Activated CD8-positive, alpha-beta T cell treated with anti-CD3 and anti-CD28 coated beads for 36 hours (primary cell): ENCODE results near the gene KIF6. TPM values are rescaled to one million over a fixed set of nuclear protein-coding genes. Genes with fewer than 3 reads are reported as not detected.

Experiments used
- ATAC-seq: fragments of 200-7000 bp; cut with Tn5 transposase; one replicate; pipeline ENCODE4 v1.10.0; 2021; ENCODE audit warnings: mild to moderate bottlenecking, moderate library complexity
- CTCF ChIA-PET: fragments of 350-600 bp; sonication (Branson Sonifier 250); formaldehyde crosslinking; loops from one replicate; lab custom pipeline; 2021; ENCODE audit warnings: antibody characterized with exemption; lab: Charles Lee
- POLR2A ChIA-PET: fragments of 350-600 bp; sonication (Branson Sonifier 250); formaldehyde crosslinking; loops from one replicate; lab custom pipeline; 2021; ENCODE audit warnings: antibody characterized with exemption; lab: Charles Lee
- DNase-seq: peaks from one replicate; pipeline ENCODE4 v3.0.0-alpha.2; 2020
- H3K27ac Mint-ChIP-seq: one replicate; pipeline ENCODE4 v1.8.0; 2021; ENCODE audit warnings: mild to moderate bottlenecking, mixed read lengths
- H3K27me3 Mint-ChIP-seq: one replicate; pipeline ENCODE4 v1.8.0; 2021; ENCODE audit warnings: mixed read lengths
- H3K36me3 Mint-ChIP-seq: one replicate; pipeline ENCODE4 v1.8.0; 2021; ENCODE audit warnings: low read depth, mixed read lengths
- H3K4me1 Mint-ChIP-seq: one replicate; pipeline ENCODE4 v1.8.0; 2021; ENCODE audit warnings: low read depth, mixed read lengths
- H3K4me3 Mint-ChIP-seq: one replicate; pipeline ENCODE4 v1.8.0; 2021; ENCODE audit warnings: mild to moderate bottlenecking, moderate library complexity, mixed read lengths
- H3K9me3 Mint-ChIP-seq: one replicate; pipeline ENCODE4 v1.8.0; 2021; ENCODE audit warnings: mixed read lengths
- CTCF ChIP-seq: fragments of 200-600 bp; IDR thresholded peaks from one replicate; pipeline ENCODE4 v1.8.0; 2022; ENCODE audit warnings: antibody characterized with exemption, mild to moderate bottlenecking
- intact Hi-C: fragments of 100-400 bp; cut with micrococcal nuclease; formaldehyde crosslinking; loops from one replicate; pipeline ENCODE4 v1.10.0; 2022
- total RNA-seq, 2 experiments: library from RNA; stranded (reverse); gene quantifications; one replicate each; pipeline ENCODE4 v1.2.3, GENCODE V29; 2021

KIF6 gene
- total RNA-seq, 2 experiments from 2014 or later, result 0.13 to 0.14 TPM

DNA sequence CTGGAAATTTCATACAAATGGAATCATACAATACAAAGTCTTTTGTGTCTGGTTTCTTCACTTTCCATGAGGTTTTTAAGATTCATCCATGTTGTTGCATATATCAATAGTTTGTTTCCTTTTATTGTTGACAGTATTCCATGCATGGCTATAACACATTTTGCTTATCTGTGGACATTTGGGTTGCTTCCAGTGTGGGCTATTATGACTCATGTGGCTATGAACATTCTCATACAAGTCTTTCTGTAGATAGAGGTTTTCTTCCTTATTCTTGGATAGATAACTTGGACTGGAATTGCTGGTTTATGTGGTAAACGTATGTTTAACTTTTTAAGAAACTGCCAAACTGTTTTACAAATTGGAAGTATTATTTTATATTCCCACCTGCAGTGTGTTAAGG, 30.0 kb upstream of the KIF6 start:
- Mint-ChIP-seq H3K4me1 (no peaks in the 10 kb centered on the region), H3K9me3 (no peaks in the 10 kb centered on the region), H3K4me3 (no peak overlapping the region), H3K27me3 (peaks cover 8% of the 10 kb centered on the region), H3K27ac (no peak overlapping the region), H3K36me3 (no peaks in the 10 kb centered on the region)
- ChIA-PET POLR2A (no interaction called here), CTCF (interaction anchor here (0.6 kb wide), 1 partner anchor 252 kb away, joined by 3 read pairs; no protein-coding TSS in a partner anchor)
- DNase-seq, result no peak
- ATAC-seq, result no peak
- TF ChIP-seq CTCF, result no peak
- intact Hi-C loops, result no loop called here

GRCh38 chr6:39754514-39755115, 29.4 kb upstream of the KIF6 start:
- CTCF ChIA-PET, result interaction anchor here (0.6 kb wide), 1 partner anchor 252 kb away, joined by 3 read pairs; no protein-coding TSS in a partner anchor
- no peak for TF ChIP-seq CTCF
- H3K4me3 Mint-ChIP-seq, result no peak overlapping the region
- DNase-seq, result no peak
- no peaks in the 10 kb centered on the region for H3K9me3 Mint-ChIP-seq
- no peaks in the 10 kb centered on the region for H3K4me1 Mint-ChIP-seq
- peaks cover 8% of the 10 kb centered on the region for H3K27me3 Mint-ChIP-seq
- H3K27ac Mint-ChIP-seq, result no peak overlapping the region
- POLR2A ChIA-PET, result interaction anchor here (0.6 kb wide), 1 partner anchor 929 kb away, joined by 3 read pairs; no protein-coding TSS in a partner anchor
- ATAC-seq, result no peak
- H3K36me3 Mint-ChIP-seq, result no peaks in the 10 kb centered on the region
- intact Hi-C loops, result no loop called here

GRCh38 chr6:39753725-39754045, 28.5 kb upstream of the KIF6 start:
- Mint-ChIP-seq H3K36me3 (no peaks in the 10 kb centered on the region), H3K4me3 (no peak overlapping the region), H3K9me3 (no peaks in the 10 kb centered on the region), H3K4me1 (no peaks in the 10 kb centered on the region), H3K27me3 (peaks cover 10% of the 10 kb centered on the region), H3K27ac (no peak overlapping the region)
- no peak for TF ChIP-seq CTCF
- DNase-seq (no peak), ATAC-seq (no peak)
- POLR2A ChIA-PET, result interaction anchor here (0.6 kb wide), 2 partner anchors 21 to 23 kb away, joined by 3 read pairs; no protein-coding TSS in a partner anchor
- CTCF ChIA-PET, result no interaction called here
- intact Hi-C loops, result no loop called here

GRCh38 chr6:39752835-39753724, 27.9 kb upstream of the KIF6 start:
- no peak overlapping the region for H3K4me3 Mint-ChIP-seq
- TF ChIP-seq CTCF, result no peak
- ATAC-seq (no peak), DNase-seq (no peak)
- H3K4me1 Mint-ChIP-seq, result no peaks in the 10 kb centered on the region
- intact Hi-C loops, result no loop called here
- peaks cover 10% of the 10 kb centered on the region for H3K27me3 Mint-ChIP-seq
- H3K9me3 Mint-ChIP-seq, result no peaks in the 10 kb centered on the region
- H3K27ac Mint-ChIP-seq, result no peak overlapping the region
- CTCF ChIA-PET, result no interaction called here
- no peaks in the 10 kb centered on the region for H3K36me3 Mint-ChIP-seq
- POLR2A ChIA-PET, result interaction anchor here (0.6 kb wide), 2 partner anchors 22 to 23 kb away, joined by 3 read pairs; no protein-coding TSS in a partner anchor

GRCh38 chr6:39746795-39747194, 21.6 kb upstream of the KIF6 start:
- H3K36me3 Mint-ChIP-seq, result no peaks in the 10 kb centered on the region
- TF ChIP-seq CTCF, result no peak
- intact Hi-C loops, result no loop called here
- H3K27ac Mint-ChIP-seq, result no peak overlapping the region
- H3K27me3 Mint-ChIP-seq, result peaks cover 10% of the 10 kb centered on the region
- no peaks in the 10 kb centered on the region for H3K9me3 Mint-ChIP-seq
- POLR2A ChIA-PET, result no interaction called here
- H3K4me3 Mint-ChIP-seq, result no peak overlapping the region
- no peak for ATAC-seq
- no peak for DNase-seq
- CTCF ChIA-PET, result no interaction called here
- no peaks in the 10 kb centered on the region for H3K4me1 Mint-ChIP-seq
